Stimulated activated CD8-positive, alpha-beta memory T cell treated with anti-CD3 and anti-CD28 coated beads, Interleukin-7, amount 100 ng/mL, for 4 hours (primary cell): ENCODE data around the gene CSRP3.
"Not testable (repeated sequence)": the region's sequence is repeated elsewhere in the genome, so short reads cannot be mapped to it uniquely, and the experiment has no call there.

Source experiments
- DNase-seq, 2 donors: peaks; one replicate each; pipeline ENCODE4 v3.0.0-alpha.2; 2020; ENCODE audit warnings: low read depth in 2 of 2

Gene CSRP3

GRCh38 chr11:19187114-19187832, 14.5 kb downstream of the CSRP3 start:
- DNase-seq: no peak

- DNase-seq: no peak
Measured at GRCh38 chr11:19185516-19186052, 16.2 kb downstream of the CSRP3 start.

DNA sequence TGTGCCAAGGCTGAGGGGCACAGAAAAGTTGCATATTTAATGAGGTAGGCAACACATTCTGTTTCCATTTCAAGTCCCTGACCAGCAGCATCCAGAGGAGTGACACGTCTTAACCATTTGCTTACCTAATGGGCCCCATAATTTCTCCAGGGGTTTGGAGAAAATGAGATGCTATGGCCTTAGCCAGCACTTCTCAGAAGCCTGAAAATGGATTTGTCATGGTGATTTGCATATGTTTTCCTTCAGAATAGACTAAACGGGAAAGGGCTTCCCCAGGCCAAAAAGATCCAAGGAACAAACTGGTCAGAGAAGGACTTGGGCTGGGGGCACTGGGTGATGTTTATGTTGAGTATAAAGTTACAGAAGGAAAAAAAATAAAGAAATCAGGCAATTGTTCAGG, 16.7 kb downstream of the CSRP3 start:
- DNase-seq: no peak

DNA sequence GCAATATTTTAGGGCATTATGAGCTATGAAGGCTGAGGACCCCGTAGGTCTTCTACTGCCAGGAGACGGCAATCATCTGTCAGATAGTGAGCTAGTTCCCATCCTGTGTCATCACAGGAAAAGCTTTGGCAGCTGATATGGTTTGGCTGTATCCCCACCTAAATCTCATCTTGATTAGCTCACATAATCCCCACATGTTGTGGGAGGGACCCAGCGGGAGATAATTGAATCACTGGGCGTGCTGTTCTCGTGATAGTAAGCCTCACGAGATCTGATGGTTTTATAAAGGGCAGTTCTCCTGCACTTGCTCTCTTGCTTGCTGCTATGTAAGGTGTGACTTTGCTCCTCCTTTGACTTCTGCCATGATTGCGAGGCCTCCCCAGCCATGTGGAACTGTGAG, 18.1 kb downstream of the CSRP3 start:
- DNase-seq: no peak

DNA sequence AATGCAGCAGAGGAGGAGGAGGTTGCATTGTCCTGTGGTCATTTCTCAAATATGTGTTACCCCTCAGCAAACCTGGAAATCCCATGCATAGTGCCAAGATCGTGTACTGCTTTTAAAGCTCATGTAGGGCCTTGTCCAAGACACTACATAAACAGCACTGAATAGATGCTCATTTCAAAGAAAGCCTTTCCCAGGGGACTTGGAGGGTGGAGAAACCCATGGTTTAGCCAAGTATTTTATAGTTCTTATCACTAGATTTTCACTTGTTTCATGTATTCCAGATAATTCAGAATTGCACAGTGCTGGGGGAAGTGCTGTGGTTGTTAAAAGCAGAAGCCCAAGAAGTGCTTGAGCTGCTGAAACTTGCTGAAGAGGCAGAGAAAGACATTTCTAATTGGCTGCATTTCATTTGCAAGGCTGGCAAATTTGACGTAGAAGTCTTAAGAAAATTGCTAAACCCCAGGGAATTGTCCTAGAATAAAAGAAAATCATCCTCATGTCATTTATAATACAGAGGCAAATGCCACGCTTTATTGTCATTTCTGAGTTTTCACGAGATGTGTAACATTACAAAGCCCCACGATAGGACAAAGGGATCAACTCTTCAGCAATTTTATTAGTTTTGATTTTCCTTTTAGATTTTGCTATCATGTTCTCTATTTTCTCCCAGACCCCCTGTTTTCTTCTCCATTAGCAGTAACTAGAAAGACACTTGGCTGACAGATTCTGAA, 20.1 kb downstream of the CSRP3 start:
- DNase-seq: no peak

GRCh38 chr11:19176629-19177186, 25.1 kb downstream of the CSRP3 start:
- no peak for DNase-seq

GRCh38 chr11:19173964-19174638, 27.7 kb downstream of the CSRP3 start:
- DNase-seq: no peak

GRCh38 chr11:19173004-19173689, 28.6 kb downstream of the CSRP3 start:
- DNase-seq: no peak

DNA sequence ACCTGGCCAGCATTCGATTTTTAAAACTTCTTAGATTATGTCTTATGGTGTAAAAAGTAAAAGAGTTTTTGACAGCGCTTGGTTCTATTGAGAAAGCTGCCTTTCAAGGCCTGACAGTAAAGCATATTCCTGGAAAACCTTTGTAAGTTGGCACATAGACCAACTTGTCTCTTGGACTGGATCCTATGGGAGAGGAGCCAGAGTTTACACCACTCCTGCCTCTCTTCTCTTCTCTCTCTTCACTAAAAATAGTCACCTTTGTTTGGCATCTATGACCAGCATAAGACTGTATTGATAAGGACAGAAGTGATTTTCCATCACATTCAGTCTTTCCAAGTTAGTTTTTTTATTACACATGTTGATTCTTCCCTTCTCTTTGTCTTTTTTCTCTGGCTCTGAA, 33.7 kb downstream of the CSRP3 start:
- DNase-seq: no peak

GRCh38 chr11:19164881-19165280, 36.9 kb downstream of the CSRP3 start:
- no peak for DNase-seq

DNA sequence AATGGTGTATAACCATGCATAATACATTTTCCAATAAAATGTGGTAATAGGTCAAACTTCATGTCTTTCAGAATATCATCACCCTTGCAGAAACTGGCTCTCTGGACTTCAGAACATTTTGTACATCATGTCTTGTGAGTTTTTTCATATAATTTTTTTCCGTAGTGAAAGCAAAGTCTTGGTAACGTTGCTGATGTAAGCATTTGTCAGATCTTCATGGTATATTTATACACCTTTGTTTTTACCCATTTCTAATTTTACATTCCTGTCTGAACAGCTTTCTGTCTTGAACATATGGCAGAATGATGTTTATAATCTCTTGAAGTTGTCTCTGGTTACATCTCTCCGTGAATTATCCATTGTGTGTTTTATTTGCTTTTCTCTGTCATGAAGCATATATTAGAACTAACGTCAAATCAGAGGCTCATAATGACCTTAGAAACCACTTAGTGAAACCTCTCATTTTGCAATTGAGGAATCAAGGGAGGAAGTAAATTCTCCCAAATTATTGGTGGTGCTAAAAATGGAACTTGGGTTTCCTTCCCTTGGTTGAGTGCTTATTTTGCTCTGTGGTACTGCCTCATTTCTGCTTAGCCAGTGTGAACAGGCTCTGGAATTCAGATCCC, 37.4 kb downstream of the CSRP3 start:
- no peak for DNase-seq

- DNase-seq: no peak
Measured at GRCh38 chr11:19163617-19164016, 38.2 kb downstream of the CSRP3 start.

GRCh38 chr11:19162951-19163505, 38.8 kb downstream of the CSRP3 start:
- no peak for DNase-seq

- DNase-seq: no peak
Measured at GRCh38 chr11:19161651-19162050, 40.1 kb downstream of the CSRP3 start.

DNA sequence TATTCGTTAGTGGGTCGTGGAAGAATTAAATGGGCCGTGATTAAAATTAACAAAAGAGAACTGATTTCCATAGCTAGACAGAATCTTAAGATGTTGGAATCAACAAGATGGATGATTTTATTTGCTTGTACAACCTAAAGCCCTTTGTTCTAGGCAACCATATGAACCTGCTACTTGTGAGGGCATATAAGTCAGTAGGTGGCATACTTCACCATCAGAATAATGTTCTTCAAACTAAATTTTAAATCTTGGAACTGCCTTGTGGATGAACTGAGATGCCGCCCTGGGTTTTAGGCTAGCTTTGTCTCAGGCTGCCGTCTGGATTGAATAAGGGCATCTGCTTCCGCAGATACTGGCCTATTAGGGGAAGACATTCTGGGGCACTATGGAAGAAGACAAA, 40.9 kb downstream of the CSRP3 start:
- no peak for DNase-seq

DNA sequence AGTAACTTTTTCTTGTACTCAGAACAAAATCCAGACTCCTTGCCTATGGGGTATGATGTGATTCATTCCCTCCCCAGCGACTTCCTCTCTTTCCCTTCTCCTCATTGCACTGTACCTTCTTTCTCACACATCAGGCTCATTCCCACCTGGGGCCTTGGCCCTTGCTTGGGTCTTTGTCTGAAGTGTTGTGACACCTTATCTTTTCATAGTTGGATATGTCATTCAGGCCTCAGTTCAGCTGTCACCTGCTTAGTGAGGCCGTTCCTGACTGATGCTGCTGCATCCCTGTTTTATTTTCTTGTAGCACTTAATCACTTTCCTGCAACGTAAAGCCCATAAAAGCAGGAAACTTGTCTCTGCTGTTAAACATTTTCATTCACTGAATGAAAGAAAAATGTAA, 44.9 kb downstream of the CSRP3 start:
- no peak for DNase-seq

- DNase-seq: no peak
Measured at GRCh38 chr11:19145319-19145718, 56.5 kb downstream of the CSRP3 start.

- DNase-seq: not testable (repeated sequence)
Measured at GRCh38 chr11:19136884-19137283, 64.9 kb downstream of the CSRP3 start.

- DNase-seq: no peak
Measured at GRCh38 chr11:19134004-19134403, 67.8 kb downstream of the CSRP3 start.
